HepG2 (cell line): ENCODE measurements around the gene SLIT3.

ENCODE experiments used
- ATF7 ChIP-seq, 2 experiments: fragments of 450-650 bp in 1 of 2; sonication (generic) in 1 of 2; formaldehyde crosslinking in 1 of 2; IDR thresholded peaks; 2 replicates each; pipeline versions ENCODE4 v1.4.0 to v1.6.1; 2016 to 2020; ENCODE audit warnings: antibody characterized with exemption in 1 of 2, mild to moderate bottlenecking in 1 of 2, missing genetic modification reagents in 1 of 2
- CEBPG ChIP-seq: IDR thresholded peaks from 2 replicates; pipeline ENCODE4 v1.6.1; 2016
- FOSL1 ChIP-seq: sonication (generic); formaldehyde crosslinking; IDR thresholded peaks from 2 replicates; pipeline ENCODE4 v1.9.0; 2021; ENCODE audit warnings: missing genetic modification reagents, borderline replicate concordance
- MBD4 ChIP-seq: IDR thresholded peaks from 2 replicates; pipeline ENCODE4 v1.6.1; 2012; ENCODE audit warnings: low read length, inconsistent platforms, borderline replicate concordance
- TGIF2 ChIP-seq: IDR thresholded peaks from 2 replicates; pipeline ENCODE4 v1.6.1; 2016; ENCODE audit warnings: control low read depth, missing compliant biosample characterization
- ZNF253 ChIP-seq: sonication (generic); formaldehyde crosslinking; IDR thresholded peaks from 2 replicates; pipeline ENCODE4 v1.8.0; 2022; ENCODE audit warnings: mild to moderate bottlenecking, missing genetic modification reagents, borderline replicate concordance
- ZNF749 ChIP-seq: sonication (generic); formaldehyde crosslinking; IDR thresholded peaks from 2 replicates; pipeline ENCODE4 v1.8.0; 2022; ENCODE audit warnings: mild to moderate bottlenecking, missing genetic modification reagents, moderate library complexity, borderline replicate concordance
- TF ChIP-seq, protein P1 (sequence below): sonication (generic); formaldehyde crosslinking; IDR thresholded peaks from 2 replicates; pipeline ENCODE4 v1.8.1; 2022; ENCODE audit warnings: low read depth, mild to moderate bottlenecking, missing genetic modification reagents
- TF ChIP-seq, protein P2 (sequence below), 2 experiments: IDR thresholded peaks; 2 replicates each; pipeline ENCODE4 v1.6.1; 2011 to 2012; ENCODE audit warnings: low read length in 2 of 2, borderline replicate concordance in 1 of 2, low read depth in 1 of 2, mild to moderate bottlenecking in 1 of 2, moderate library complexity in 1 of 2
- TF ChIP-seq, protein P3 (sequence below): sonication (generic); formaldehyde crosslinking; conservative IDR thresholded peaks from 2 replicates; pipeline ENCODE4 v1.4.0; 2020; ENCODE audit warnings: missing genetic modification reagents
- TF ChIP-seq, protein P4 (sequence below): sonication (generic); formaldehyde crosslinking; IDR thresholded peaks from 2 replicates; pipeline ENCODE4 v1.5.0; 2020; ENCODE audit warnings: mild to moderate bottlenecking, missing genetic modification reagents, moderate library complexity

DNA sequence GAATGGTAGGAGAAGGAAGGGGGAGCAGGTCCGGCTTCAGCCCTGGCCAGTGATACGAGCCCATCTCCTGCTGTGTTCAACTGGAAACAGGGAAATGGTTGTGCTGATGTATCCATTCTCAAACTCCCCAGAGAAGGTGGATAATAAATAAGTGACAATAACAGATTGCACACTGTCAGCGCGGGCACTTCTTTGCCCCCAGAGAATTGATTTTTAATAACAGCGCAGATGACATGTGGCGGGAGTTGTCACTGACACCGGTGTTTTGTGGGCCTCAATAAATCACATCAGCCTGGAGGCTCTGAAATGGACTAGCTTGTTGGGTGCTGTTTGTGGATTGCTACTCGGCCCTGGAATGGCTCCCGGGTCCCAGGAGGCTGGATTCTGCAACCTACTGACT is 580.4 kb downstream of the SLIT3 start:
- TF ChIP-seq, protein P1, sequence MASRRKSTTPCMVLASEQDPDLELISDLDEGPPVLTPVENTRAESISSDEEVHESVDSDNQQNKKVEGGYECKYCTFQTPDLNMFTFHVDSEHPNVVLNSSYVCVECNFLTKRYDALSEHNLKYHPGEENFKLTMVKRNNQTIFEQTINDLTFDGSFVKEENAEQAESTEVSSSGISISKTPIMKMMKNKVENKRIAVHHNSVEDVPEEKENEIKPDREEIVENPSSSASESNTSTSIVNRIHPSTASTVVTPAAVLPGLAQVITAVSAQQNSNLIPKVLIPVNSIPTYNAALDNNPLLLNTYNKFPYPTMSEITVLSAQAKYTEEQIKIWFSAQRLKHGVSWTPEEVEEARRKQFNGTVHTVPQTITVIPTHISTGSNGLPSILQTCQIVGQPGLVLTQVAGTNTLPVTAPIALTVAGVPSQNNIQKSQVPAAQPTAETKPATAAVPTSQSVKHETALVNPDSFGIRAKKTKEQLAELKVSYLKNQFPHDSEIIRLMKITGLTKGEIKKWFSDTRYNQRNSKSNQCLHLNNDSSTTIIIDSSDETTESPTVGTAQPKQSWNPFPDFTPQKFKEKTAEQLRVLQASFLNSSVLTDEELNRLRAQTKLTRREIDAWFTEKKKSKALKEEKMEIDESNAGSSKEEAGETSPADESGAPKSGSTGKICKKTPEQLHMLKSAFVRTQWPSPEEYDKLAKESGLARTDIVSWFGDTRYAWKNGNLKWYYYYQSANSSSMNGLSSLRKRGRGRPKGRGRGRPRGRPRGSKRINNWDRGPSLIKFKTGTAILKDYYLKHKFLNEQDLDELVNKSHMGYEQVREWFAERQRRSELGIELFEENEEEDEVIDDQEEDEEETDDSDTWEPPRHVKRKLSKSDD (CRISPR knock-in tag), result no peak
- TF ChIP-seq ZNF253 (no peak), FOSL1 (no peak), TGIF2 (CRISPR knock-in tag) (no peak), ZNF749 (CRISPR knock-in tag) (no peak), CEBPG (CRISPR knock-in tag) (no peak), MBD4 (no peak), ATF7 (IDR thresholded peaks at IDR 0.05) (no peak), ATF7 (CRISPR knock-in tag; IDR thresholded peaks at IDR 0.05) (no peak)
- TF ChIP-seq, protein P2, sequence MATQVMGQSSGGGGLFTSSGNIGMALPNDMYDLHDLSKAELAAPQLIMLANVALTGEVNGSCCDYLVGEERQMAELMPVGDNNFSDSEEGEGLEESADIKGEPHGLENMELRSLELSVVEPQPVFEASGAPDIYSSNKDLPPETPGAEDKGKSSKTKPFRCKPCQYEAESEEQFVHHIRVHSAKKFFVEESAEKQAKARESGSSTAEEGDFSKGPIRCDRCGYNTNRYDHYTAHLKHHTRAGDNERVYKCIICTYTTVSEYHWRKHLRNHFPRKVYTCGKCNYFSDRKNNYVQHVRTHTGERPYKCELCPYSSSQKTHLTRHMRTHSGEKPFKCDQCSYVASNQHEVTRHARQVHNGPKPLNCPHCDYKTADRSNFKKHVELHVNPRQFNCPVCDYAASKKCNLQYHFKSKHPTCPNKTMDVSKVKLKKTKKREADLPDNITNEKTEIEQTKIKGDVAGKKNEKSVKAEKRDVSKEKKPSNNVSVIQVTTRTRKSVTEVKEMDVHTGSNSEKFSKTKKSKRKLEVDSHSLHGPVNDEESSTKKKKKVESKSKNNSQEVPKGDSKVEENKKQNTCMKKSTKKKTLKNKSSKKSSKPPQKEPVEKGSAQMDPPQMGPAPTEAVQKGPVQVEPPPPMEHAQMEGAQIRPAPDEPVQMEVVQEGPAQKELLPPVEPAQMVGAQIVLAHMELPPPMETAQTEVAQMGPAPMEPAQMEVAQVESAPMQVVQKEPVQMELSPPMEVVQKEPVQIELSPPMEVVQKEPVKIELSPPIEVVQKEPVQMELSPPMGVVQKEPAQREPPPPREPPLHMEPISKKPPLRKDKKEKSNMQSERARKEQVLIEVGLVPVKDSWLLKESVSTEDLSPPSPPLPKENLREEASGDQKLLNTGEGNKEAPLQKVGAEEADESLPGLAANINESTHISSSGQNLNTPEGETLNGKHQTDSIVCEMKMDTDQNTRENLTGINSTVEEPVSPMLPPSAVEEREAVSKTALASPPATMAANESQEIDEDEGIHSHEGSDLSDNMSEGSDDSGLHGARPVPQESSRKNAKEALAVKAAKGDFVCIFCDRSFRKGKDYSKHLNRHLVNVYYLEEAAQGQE (IDR thresholded peaks at IDR 0.05; ENCODE audit: borderline replicate concordance in 1 of 2, low read depth in 1 of 2, low read length in 2 of 2), result no peak
- TF ChIP-seq, protein P3, sequence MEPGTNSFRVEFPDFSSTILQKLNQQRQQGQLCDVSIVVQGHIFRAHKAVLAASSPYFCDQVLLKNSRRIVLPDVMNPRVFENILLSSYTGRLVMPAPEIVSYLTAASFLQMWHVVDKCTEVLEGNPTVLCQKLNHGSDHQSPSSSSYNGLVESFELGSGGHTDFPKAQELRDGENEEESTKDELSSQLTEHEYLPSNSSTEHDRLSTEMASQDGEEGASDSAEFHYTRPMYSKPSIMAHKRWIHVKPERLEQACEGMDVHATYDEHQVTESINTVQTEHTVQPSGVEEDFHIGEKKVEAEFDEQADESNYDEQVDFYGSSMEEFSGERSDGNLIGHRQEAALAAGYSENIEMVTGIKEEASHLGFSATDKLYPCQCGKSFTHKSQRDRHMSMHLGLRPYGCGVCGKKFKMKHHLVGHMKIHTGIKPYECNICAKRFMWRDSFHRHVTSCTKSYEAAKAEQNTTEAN, result no peak
- TF ChIP-seq, protein P4, sequence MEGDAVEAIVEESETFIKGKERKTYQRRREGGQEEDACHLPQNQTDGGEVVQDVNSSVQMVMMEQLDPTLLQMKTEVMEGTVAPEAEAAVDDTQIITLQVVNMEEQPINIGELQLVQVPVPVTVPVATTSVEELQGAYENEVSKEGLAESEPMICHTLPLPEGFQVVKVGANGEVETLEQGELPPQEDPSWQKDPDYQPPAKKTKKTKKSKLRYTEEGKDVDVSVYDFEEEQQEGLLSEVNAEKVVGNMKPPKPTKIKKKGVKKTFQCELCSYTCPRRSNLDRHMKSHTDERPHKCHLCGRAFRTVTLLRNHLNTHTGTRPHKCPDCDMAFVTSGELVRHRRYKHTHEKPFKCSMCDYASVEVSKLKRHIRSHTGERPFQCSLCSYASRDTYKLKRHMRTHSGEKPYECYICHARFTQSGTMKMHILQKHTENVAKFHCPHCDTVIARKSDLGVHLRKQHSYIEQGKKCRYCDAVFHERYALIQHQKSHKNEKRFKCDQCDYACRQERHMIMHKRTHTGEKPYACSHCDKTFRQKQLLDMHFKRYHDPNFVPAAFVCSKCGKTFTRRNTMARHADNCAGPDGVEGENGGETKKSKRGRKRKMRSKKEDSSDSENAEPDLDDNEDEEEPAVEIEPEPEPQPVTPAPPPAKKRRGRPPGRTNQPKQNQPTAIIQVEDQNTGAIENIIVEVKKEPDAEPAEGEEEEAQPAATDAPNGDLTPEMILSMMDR (CRISPR knock-in tag), result no peak
